Measurements from ENCODE around the gene TTC23L. TPM values are rescaled to one million over a fixed set of nuclear protein-coding genes. Genes with fewer than 3 reads are reported as not detected.

Gene TTC23L
- total RNA-seq, 4 donors from 2014 or later = 0.38 to 3.2 (median 0.94) TPM

GRCh38 chr5:34803974-34804732 is 34.8 kb upstream of the TTC23L start:
- no peak overlapping the region for H3K4me3 ChIP-seq (ENCODE audit: low read depth, poor library complexity, severe bottlenecking)
- intact Hi-C loops (cut with DNase I; ENCODE audit: low total_unique reads) = no loop called here
- 40 to 41% methylated on average over 4 of the region's 4 CpGs for WGBS, 2 donors
- no peak for DNase-seq (ENCODE audit: low spot score in 2 of 2)
- no peak for TF ChIP-seq POLR2A (IDR thresholded peaks at IDR 0.05)
- no peak for TF ChIP-seq CTCF (IDR thresholded peaks at IDR 0.05)

GRCh38 chr5:34804913-34805312 is 34.1 kb upstream of the TTC23L start:
- WGBS, 2 donors = 46 to 52% methylated on average over 5 of the region's 5 CpGs
- intact Hi-C loops (cut with DNase I; ENCODE audit: low total_unique reads) = no loop called here
- no peak overlapping the region for H3K4me3 ChIP-seq (ENCODE audit: low read depth, poor library complexity, severe bottlenecking)
- TF ChIP-seq CTCF (IDR thresholded peaks at IDR 0.05) = no peak
- no peak for TF ChIP-seq POLR2A (IDR thresholded peaks at IDR 0.05)
- DNase-seq (ENCODE audit: low spot score in 2 of 2) = no peak

- DNase-seq (ENCODE audit: low spot score in 2 of 2) = no peak
- no peak overlapping the region for H3K4me3 ChIP-seq (ENCODE audit: low read depth, poor library complexity, severe bottlenecking)
- TF ChIP-seq POLR2A (IDR thresholded peaks at IDR 0.05) (no peak), CTCF (IDR thresholded peaks at IDR 0.05) (no peak)
- WGBS, 2 donors = 96% methylated on average over 6 of the region's 6 CpGs
- intact Hi-C loops (cut with DNase I; ENCODE audit: low total_unique reads) = no loop called here
These were observed 32.4 kb upstream of the TTC23L start for GRCh38 chr5:34806532-34806931.

GRCh38 chr5:34811706-34812105 is 27.3 kb upstream of the TTC23L start:
- TF ChIP-seq POLR2A (IDR thresholded peaks at IDR 0.05) (no peak), CTCF (IDR thresholded peaks at IDR 0.05) (no peak)
- 76 to 90% methylated on average over 1 of the region's 1 CpG for WGBS, 2 donors
- intact Hi-C loops (cut with DNase I; ENCODE audit: low total_unique reads) = no loop called here
- no peak overlapping the region for H3K4me3 ChIP-seq (ENCODE audit: low read depth, poor library complexity, severe bottlenecking)
- DNase-seq (ENCODE audit: low spot score in 2 of 2) = no peak

GRCh38 chr5:34813509-34813908 is 25.5 kb upstream of the TTC23L start:
- intact Hi-C loops (cut with DNase I; ENCODE audit: low total_unique reads) = no loop called here
- DNase-seq (ENCODE audit: low spot score in 2 of 2) = no peak
- TF ChIP-seq CTCF (IDR thresholded peaks at IDR 0.05) = no peak
- no peak for TF ChIP-seq POLR2A (IDR thresholded peaks at IDR 0.05)
- no peak overlapping the region for H3K4me3 ChIP-seq (ENCODE audit: low read depth, poor library complexity, severe bottlenecking)
- 93 to 94% methylated on average over 3 of the region's 3 CpGs for WGBS, 2 donors

Measured in lower leg skin (tissue), 4 donors.